Measurements from ENCODE around the gene MAPK7.

Gene MAPK7

GRCh38 chr17:19382531-19383444 lies 4.5 kb downstream of the MAPK7 start:
- TF ChIP-seq, protein P1, sequence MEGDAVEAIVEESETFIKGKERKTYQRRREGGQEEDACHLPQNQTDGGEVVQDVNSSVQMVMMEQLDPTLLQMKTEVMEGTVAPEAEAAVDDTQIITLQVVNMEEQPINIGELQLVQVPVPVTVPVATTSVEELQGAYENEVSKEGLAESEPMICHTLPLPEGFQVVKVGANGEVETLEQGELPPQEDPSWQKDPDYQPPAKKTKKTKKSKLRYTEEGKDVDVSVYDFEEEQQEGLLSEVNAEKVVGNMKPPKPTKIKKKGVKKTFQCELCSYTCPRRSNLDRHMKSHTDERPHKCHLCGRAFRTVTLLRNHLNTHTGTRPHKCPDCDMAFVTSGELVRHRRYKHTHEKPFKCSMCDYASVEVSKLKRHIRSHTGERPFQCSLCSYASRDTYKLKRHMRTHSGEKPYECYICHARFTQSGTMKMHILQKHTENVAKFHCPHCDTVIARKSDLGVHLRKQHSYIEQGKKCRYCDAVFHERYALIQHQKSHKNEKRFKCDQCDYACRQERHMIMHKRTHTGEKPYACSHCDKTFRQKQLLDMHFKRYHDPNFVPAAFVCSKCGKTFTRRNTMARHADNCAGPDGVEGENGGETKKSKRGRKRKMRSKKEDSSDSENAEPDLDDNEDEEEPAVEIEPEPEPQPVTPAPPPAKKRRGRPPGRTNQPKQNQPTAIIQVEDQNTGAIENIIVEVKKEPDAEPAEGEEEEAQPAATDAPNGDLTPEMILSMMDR (IDR thresholded peaks at IDR 0.05; ENCODE audit: insufficient read depth, low read length, missing control alignments) = no peak
- POLR2A ChIA-PET = no interaction called here
- CTCF ChIA-PET = interaction anchor here (0.6 to 2.6 kb wide), 3 partner anchors 20 to 65 kb away, joined by 3 to 12 read pairs (median 3); partner anchors contain the start of gene B9D1

GRCh38 chr17:19383681-19384470 lies 5.6 kb downstream of the MAPK7 start:
- TF ChIP-seq, protein P1 (IDR thresholded peaks at IDR 0.05; ENCODE audit: insufficient read depth, low read length, missing control alignments) = no peak
- H3K4me3 ChIP-seq (ENCODE audit: low read depth, low read length) = no peak overlapping the region
- DNase-seq (ENCODE audit: low read depth, low spot score) = no peak
- CTCF ChIA-PET = interaction anchor here (2.6 to 4.2 kb wide), 2 partner anchors 21 to 64 kb away, joined by 12 to 28 read pairs; partner anchors contain the start of gene B9D1
- POLR2A ChIA-PET = interaction anchor here (1.5 kb wide), 1 partner anchor 64 kb away, joined by 5 read pairs; no protein-coding TSS in a partner anchor

More at GRCh38 chr17:19382531-19383444, 4.5 kb downstream of the MAPK7 start:
- no peak for DNase-seq (ENCODE audit: low read depth, low spot score)
- no peak overlapping the region for H3K4me3 ChIP-seq (ENCODE audit: low read depth, low read length)

DNA sequence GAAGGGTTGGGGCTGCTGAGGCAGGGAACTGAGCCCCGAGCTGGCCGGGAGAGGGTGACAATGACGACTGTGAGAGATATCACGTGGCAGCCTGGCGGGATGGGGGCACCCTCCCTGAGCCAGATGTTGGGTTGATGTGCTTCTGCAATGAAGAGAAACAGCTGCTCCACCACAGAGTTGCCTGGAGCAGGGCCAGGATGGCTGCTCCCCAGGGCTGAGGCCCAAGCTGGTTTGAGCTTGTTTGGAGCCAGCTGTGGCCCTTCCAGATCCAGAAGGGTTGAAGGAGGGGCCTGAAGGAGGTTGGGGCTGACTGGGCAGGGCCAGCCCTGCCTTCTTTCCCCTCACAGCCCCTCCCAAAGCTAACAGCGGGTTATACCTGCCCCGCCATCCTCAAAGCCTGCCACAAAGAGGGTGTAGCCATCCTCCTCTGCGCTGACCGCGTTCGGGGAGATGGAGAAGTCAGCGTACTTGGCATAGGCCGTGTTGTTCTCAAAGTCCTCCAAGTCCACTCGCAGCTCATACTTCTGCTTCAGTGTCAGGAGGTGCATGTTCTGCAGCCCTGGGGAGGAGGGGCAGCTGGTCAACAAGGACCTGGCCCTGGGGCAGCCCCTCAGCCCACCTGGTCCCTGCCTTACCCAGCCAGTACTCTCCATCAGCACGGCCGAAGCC lies 6.6 kb downstream of the MAPK7 start:
- POLR2A ChIA-PET = interaction anchor here (1.3 to 1.5 kb wide), 2 partner anchors 34 to 63 kb away, joined by 4 to 5 read pairs; no protein-coding TSS in a partner anchor
- TF ChIP-seq, protein P1 (IDR thresholded peaks at IDR 0.05; ENCODE audit: insufficient read depth, low read length, missing control alignments) = no peak
- CTCF ChIA-PET = interaction anchor here (2.6 to 4.2 kb wide), 2 partner anchors 22 to 63 kb away, joined by 12 to 28 read pairs; partner anchors contain the start of gene B9D1
- DNase-seq (ENCODE audit: low read depth, low spot score) = no peak
- H3K4me3 ChIP-seq (ENCODE audit: low read depth, low read length) = peak overlapping the region; percentile 40

DNA sequence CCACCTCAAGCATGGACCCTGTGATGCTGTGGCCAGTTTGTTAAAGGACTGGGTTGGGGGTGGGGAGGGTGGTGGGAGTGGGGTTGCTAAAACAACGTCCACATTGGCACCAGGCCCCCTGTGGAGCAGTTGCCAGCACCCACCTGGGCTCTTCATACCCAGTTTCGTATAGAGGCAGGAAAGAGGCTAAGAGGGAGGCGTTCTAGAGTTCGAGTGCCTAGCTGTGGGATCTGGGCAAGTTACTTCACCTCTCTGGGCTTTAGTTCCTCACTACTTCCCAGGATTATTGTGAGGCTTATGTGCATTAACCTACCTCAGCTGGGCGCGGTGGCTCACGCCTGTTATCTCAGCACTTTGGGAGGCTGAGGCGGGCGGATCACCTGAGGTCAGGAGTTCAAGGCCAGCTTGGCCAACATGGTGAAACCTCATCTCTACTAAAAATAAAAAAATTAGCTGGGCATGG lies 7.3 kb downstream of the MAPK7 start:
- ChIA-PET CTCF (interaction anchor here (2.4 to 4.2 kb wide), 2 partner anchors 23 to 62 kb away, joined by 16 to 28 read pairs; partner anchors contain the start of gene B9D1), POLR2A (interaction anchor here (1.3 to 4.1 kb wide), 4 partner anchors 7 to 33 kb away, joined by 3 to 39 read pairs (median 4); partner anchors contain the start of genes B9D1 and MAPK7)
- H3K4me3 ChIP-seq (ENCODE audit: low read depth, low read length) = peak overlapping the region; percentile 40
- TF ChIP-seq, protein P1 (IDR thresholded peaks at IDR 0.05; ENCODE audit: insufficient read depth, low read length, missing control alignments) = no peak
- DNase-seq (ENCODE audit: low read depth, low spot score) = no peak

GRCh38 chr17:19386051-19386929 lies 8.0 kb downstream of the MAPK7 start:
- POLR2A ChIA-PET = interaction anchor here (0.6 to 4.1 kb wide), 5 partner anchors 8 to 24 kb away, joined by 3 to 39 read pairs (median 3); partner anchors contain the start of genes B9D1 and MAPK7
- TF ChIP-seq, protein P1 (IDR thresholded peaks at IDR 0.05; ENCODE audit: insufficient read depth, low read length, missing control alignments) = no peak
- DNase-seq (ENCODE audit: low read depth, low spot score) = no peak
- CTCF ChIA-PET = interaction anchor here (1.3 to 4.2 kb wide), 3 partner anchors 8 to 62 kb away, joined by 4 to 28 read pairs (median 16); partner anchors contain the start of genes B9D1 and MAPK7
- H3K4me3 ChIP-seq (ENCODE audit: low read depth, low read length) = peak overlapping the region; percentile 68
